Sigmoid colon (tissue), 4 donors: ENCODE data around the gene KIF6.

Experiments used
- EP300 ChIP-seq, 4 donors: sonication (generic); formaldehyde crosslinking; IDR thresholded peaks; one replicate each; pipeline ENCODE4 v1.6.1; 2017; ENCODE audit warnings: antibody characterized with exemption in 4 of 4
- POLR2A ChIP-seq, 2 donors: fragments of 450-650 bp; IDR thresholded peaks; one replicate each; pipeline ENCODE4 v1.6.1; 2016; ENCODE audit warnings: antibody characterized with exemption in 2 of 2, mild to moderate bottlenecking in 2 of 2, moderate library complexity in 2 of 2
- TF ChIP-seq, protein P1 (sequence below), 4 experiments: fragments of 450-650 bp in 3 of 4; fragments of 200-600 bp in 1 of 4; IDR thresholded peaks; one replicate each; pipeline ENCODE4 v1.5.1; 2016 to 2019; ENCODE audit warnings: antibody characterized with exemption in 4 of 4, mild to moderate bottlenecking in 3 of 4, moderate library complexity in 2 of 4

DNA sequence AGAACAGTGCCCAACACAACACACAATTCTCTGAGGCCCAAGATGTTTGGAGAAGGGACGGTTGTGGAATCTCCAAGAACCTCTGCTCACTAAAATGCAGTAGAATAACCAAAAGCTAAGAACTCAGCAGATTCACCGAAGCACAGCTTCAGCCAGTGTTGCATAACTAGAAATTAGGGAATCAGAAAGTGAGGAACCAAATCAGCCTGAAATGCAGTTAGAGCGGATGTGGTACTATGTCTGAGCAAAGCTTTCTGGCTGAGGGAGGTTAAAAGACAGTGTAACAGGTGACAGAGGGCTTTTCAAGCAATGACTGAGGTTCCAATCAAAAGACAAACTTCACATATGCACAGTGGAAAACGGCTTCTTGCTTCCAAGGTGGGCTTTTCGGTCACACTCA, 204.8 kb downstream of the KIF6 start:
- no peak for TF ChIP-seq EP300 (IDR thresholded peaks at IDR 0.05)
- TF ChIP-seq, protein P1, sequence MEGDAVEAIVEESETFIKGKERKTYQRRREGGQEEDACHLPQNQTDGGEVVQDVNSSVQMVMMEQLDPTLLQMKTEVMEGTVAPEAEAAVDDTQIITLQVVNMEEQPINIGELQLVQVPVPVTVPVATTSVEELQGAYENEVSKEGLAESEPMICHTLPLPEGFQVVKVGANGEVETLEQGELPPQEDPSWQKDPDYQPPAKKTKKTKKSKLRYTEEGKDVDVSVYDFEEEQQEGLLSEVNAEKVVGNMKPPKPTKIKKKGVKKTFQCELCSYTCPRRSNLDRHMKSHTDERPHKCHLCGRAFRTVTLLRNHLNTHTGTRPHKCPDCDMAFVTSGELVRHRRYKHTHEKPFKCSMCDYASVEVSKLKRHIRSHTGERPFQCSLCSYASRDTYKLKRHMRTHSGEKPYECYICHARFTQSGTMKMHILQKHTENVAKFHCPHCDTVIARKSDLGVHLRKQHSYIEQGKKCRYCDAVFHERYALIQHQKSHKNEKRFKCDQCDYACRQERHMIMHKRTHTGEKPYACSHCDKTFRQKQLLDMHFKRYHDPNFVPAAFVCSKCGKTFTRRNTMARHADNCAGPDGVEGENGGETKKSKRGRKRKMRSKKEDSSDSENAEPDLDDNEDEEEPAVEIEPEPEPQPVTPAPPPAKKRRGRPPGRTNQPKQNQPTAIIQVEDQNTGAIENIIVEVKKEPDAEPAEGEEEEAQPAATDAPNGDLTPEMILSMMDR (IDR thresholded peaks at IDR 0.05), result no peak
- TF ChIP-seq POLR2A (IDR thresholded peaks at IDR 0.05), result no peak
